A673 (cell line): ENCODE data around the gene CIITA. TPM values are rescaled to one million over a fixed set of nuclear protein-coding genes. Genes with fewer than 3 reads are reported as not detected.
A peak's percentile ranks its signal among the peaks of the same experiment; 100 is the strongest.

Experiments
- BruUV-seq: library from RNA; stranded (reverse); fragments of 400-500 nt; replicated peaks from 2 replicates; lab custom pipeline; 2021; lab: Mats Ljungman, UMichigan
- CTCF ChIA-PET: fragments of 300-600 bp; sonication (Branson Sonifier 250); formaldehyde crosslinking; loops from one replicate; lab custom pipeline; 2022; ENCODE audit warnings: antibody characterized with exemption; lab: Charles Lee
- POLR2A ChIA-PET: fragments of 300-600 bp; sonication (Branson Sonifier 250); formaldehyde crosslinking; loops from one replicate; lab custom pipeline; 2022; ENCODE audit warnings: antibody characterized with exemption; ENCODE audit not compliant: low non-redundant PET; lab: Charles Lee
- DNase-seq: peaks from one replicate; pipeline ENCODE4 v3.0.0-alpha.2; 2015; ENCODE audit warnings: low spot score
- H3K27ac ChIP-seq: fragments of 200-600 bp; sonication (generic); 2 replicates; pipeline ENCODE4 v1.5.1; 2016; ENCODE audit warnings: mixed run types, low read depth, mild to moderate bottlenecking, mixed read lengths, antibody characterized with exemption, low read length; ENCODE audit not compliant: poor library complexity, severe bottlenecking
- H3K27me3 ChIP-seq: fragments of 200-600 bp; sonication (generic); replicated peaks from 2 replicates; pipeline ENCODE4 v1.6.1; 2017; ENCODE audit warnings: mixed run types, low read depth, mild to moderate bottlenecking, mixed read lengths, antibody characterized with exemption, low read length; ENCODE audit not compliant: insufficient read depth, poor library complexity
- H3K36me3 ChIP-seq: fragments of 200-600 bp; sonication (generic); 2 replicates; pipeline ENCODE4 v1.6.1; 2016; ENCODE audit warnings: mixed run types, mild to moderate bottlenecking, mixed read lengths, antibody characterized with exemption, low read length; ENCODE audit not compliant: insufficient read depth, poor library complexity, severe bottlenecking
- H3K4me1 ChIP-seq: fragments of 200-600 bp; sonication (generic); 2 replicates; pipeline ENCODE4 v1.6.1; 2017; ENCODE audit warnings: mixed run types, mild to moderate bottlenecking, mixed read lengths, antibody characterized with exemption, low read length; ENCODE audit not compliant: insufficient read depth, poor library complexity, severe bottlenecking
- H3K4me3 ChIP-seq: fragments of 200-600 bp; sonication (generic); 2 replicates; pipeline ENCODE4 v1.5.1; 2016; ENCODE audit warnings: low read depth, mixed run types, mild to moderate bottlenecking, mixed read lengths, low read length; ENCODE audit not compliant: poor library complexity, severe bottlenecking
- H3K9me3 ChIP-seq: fragments of 200-600 bp; sonication (generic); 2 replicates; pipeline ENCODE4 v1.6.1; 2016; ENCODE audit warnings: mixed run types, low read depth, mild to moderate bottlenecking, mixed read lengths, antibody characterized with exemption, low read length; ENCODE audit not compliant: poor library complexity, severe bottlenecking
- EZH2 ChIP-seq: fragments of 200-600 bp; sonication (generic); IDR thresholded peaks from 2 replicates; pipeline ENCODE4 v1.6.1; 2017; ENCODE audit warnings: borderline replicate concordance, low read depth, mild to moderate bottlenecking, mixed read lengths, antibody characterized with exemption, low read length; ENCODE audit not compliant: poor library complexity, severe bottlenecking
- intact Hi-C: fragments of 100-400 bp; cut with micrococcal nuclease; formaldehyde crosslinking; loops from one replicate; pipeline ENCODE4 v1.10.0; 2022; ENCODE audit not compliant: unreplicated experiment
- total RNA-seq: library from RNA; stranded (reverse); gene quantifications from 2 replicates; pipeline ENCODE4 v1.2.3, GENCODE V29; 2021
- TF ChIP-seq, protein P1 (sequence below): fragments of 300-800, 200-600 bp; sonication (generic); conservative IDR thresholded peaks from 2 replicates; pipeline ENCODE4 v1.5.1; 2017; ENCODE audit warnings: low read depth, mild to moderate bottlenecking, antibody characterized with exemption, low read length, moderate library complexity, mixed read lengths

Gene CIITA
- total RNA-seq, 1 experiment from 2014 or later, result not detected

- H3K4me3 ChIP-seq, result no peak overlapping the region
- BruUV-seq, result no TSS peak
- POLR2A ChIA-PET, result no interaction called here
- H3K9me3 ChIP-seq, result no peaks in the 10 kb centered on the region
- DNase-seq, result peak; percentile 89
- H3K27me3 ChIP-seq, result no peaks in the 10 kb centered on the region
- intact Hi-C loops, result no loop called here
- TF ChIP-seq EZH2, result no peak
- TF ChIP-seq, protein P1, sequence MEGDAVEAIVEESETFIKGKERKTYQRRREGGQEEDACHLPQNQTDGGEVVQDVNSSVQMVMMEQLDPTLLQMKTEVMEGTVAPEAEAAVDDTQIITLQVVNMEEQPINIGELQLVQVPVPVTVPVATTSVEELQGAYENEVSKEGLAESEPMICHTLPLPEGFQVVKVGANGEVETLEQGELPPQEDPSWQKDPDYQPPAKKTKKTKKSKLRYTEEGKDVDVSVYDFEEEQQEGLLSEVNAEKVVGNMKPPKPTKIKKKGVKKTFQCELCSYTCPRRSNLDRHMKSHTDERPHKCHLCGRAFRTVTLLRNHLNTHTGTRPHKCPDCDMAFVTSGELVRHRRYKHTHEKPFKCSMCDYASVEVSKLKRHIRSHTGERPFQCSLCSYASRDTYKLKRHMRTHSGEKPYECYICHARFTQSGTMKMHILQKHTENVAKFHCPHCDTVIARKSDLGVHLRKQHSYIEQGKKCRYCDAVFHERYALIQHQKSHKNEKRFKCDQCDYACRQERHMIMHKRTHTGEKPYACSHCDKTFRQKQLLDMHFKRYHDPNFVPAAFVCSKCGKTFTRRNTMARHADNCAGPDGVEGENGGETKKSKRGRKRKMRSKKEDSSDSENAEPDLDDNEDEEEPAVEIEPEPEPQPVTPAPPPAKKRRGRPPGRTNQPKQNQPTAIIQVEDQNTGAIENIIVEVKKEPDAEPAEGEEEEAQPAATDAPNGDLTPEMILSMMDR, result 0 out of 2 replicates have a peak, but pooled peaks have one; percentile 16
- H3K4me1 ChIP-seq, result peaks cover 43% of the 10 kb centered on the region
- CTCF ChIA-PET, result interaction anchor here (1.3 to 1.4 kb wide), 2 partner anchors 15 to 22 kb away, joined by 3 read pairs; no protein-coding TSS in a partner anchor
- H3K27ac ChIP-seq, result no peak overlapping the region
- no peaks in the 10 kb centered on the region for H3K36me3 ChIP-seq
Measured at GRCh38 chr16:10949424-10949970, 72.5 kb downstream of the CIITA start.

GRCh38 chr16:10950393-10950792 is 73.4 kb downstream of the CIITA start:
- H3K36me3 ChIP-seq, result no peaks in the 10 kb centered on the region
- intact Hi-C loops, result no loop called here
- TF ChIP-seq EZH2, result no peak
- TF ChIP-seq, protein P1, result no peak
- BruUV-seq, result no TSS peak
- H3K4me1 ChIP-seq, result peaks cover 41% of the 10 kb centered on the region
- H3K27me3 ChIP-seq, result no peaks in the 10 kb centered on the region
- ChIA-PET POLR2A (no interaction called here), CTCF (interaction anchor here (0.9 to 1.4 kb wide), 2 partner anchors 21 to 306 kb away, joined by 3 to 10 read pairs; partner anchors contain the start of gene SOCS1)
- no peak overlapping the region for H3K27ac ChIP-seq
- no peak overlapping the region for H3K4me3 ChIP-seq
- no peak for DNase-seq
- no peaks in the 10 kb centered on the region for H3K9me3 ChIP-seq

- peaks cover 36% of the 10 kb centered on the region for H3K4me1 ChIP-seq
- CTCF ChIA-PET, result interaction anchor here (0.9 kb wide), 1 partner anchor 305 kb away, joined by 10 read pairs; the partner anchor contains the start of gene SOCS1
- no TSS peak for BruUV-seq
Measured at GRCh38 chr16:10951026-10951425, 74.0 kb downstream of the CIITA start.

More at GRCh38 chr16:10951026-10951425, 74.0 kb downstream of the CIITA start:
- POLR2A ChIA-PET, result interaction anchor here (0.7 kb wide), 1 partner anchor 10 kb away, joined by 5 read pairs; no protein-coding TSS in a partner anchor
- no peaks in the 10 kb centered on the region for H3K27me3 ChIP-seq
- DNase-seq, result peak; percentile 52
- no peaks in the 10 kb centered on the region for H3K9me3 ChIP-seq
- no peak for TF ChIP-seq EZH2
- TF ChIP-seq, protein P1, result no peak
- H3K4me3 ChIP-seq, result no peak overlapping the region
- no peaks in the 10 kb centered on the region for H3K36me3 ChIP-seq
- intact Hi-C loops, result no loop called here
- H3K27ac ChIP-seq, result no peak overlapping the region
